Neural crest cell (in vitro differentiated cells): Measurements from ENCODE around the gene COL12A1. TPM values are rescaled to one million over a fixed set of nuclear protein-coding genes. Genes with fewer than 3 reads are reported as not detected.

ENCODE experiments used
- DNase-seq: peaks from one replicate; pipeline ENCODE4 v3.0.0; 2021; ENCODE audit warnings: low read depth, mixed read lengths, low spot score
- H3K27ac Mint-ChIP-seq: one replicate; pipeline ENCODE4 v1.8.0; 2021; ENCODE audit warnings: mild to moderate bottlenecking, mixed read lengths; ENCODE audit not compliant: unreplicated experiment
- H3K27me3 Mint-ChIP-seq: 2 replicates; pipeline ENCODE4 v1.8.0; 2021; ENCODE audit warnings: low read depth, mild to moderate bottlenecking, mixed read lengths
- H3K36me3 Mint-ChIP-seq: 2 replicates; pipeline ENCODE4 v1.8.0; 2021; ENCODE audit warnings: low read depth, mild to moderate bottlenecking, mixed read lengths
- H3K4me1 Mint-ChIP-seq: 2 replicates; pipeline ENCODE4 v1.8.0; 2021; ENCODE audit warnings: mixed read lengths
- H3K4me3 Mint-ChIP-seq: one replicate; pipeline ENCODE4 v1.8.0; 2021; ENCODE audit warnings: mild to moderate bottlenecking, mixed read lengths
- H3K9me3 Mint-ChIP-seq: 2 replicates; pipeline ENCODE4 v1.8.0; 2021; ENCODE audit warnings: mixed read lengths
- total RNA-seq: library from RNA; stranded (reverse); gene quantifications from 2 replicates; pipeline ENCODE4 v1.2.1, GENCODE V29; 2021
- TF ChIP-seq, protein P1 (sequence below): fragments of 200-600 bp; sonication (generic); conservative IDR thresholded peaks from 2 replicates; pipeline ENCODE4 v1.5.0; 2021; ENCODE audit warnings: antibody characterized with exemption, mild to moderate bottlenecking

The COL12A1 gene
- total RNA-seq, 1 donor from 2014 or later, result 50.2 TPM

DNA sequence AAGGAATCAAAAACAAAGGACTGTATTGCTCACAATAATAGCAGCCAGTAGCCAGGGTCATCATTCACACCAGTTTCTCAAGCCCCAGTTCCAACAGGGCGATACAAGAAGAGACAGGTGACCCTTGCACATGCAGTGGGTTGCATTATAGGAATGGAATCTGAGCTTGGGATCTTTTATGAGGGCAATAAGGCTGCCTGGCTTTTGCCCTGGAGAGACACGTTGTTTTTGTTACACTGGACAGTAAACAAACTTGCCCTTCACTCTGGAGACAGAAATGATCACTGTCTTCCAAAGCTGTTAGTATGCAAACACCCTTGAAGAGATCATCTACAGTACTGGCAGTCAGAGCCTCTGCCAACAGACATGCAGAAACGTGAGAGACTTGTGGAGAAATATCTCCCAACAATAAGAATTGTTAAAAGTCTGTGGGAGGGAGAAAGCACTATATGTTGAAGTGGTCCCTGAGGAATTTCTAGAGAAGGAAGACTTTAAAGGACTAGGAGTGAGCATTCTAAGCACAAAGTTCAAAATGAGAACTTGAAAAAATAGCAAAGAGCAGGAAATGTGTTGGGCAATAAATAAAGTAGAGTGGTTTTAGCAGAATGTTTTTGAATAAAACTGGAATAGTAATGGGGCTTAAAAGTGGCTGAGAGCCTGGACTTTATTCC is 6.2 kb upstream of the COL12A1 start:
- Mint-ChIP-seq H3K27ac (no peak overlapping the region), H3K4me3 (no peak overlapping the region), H3K4me1 (peaks cover 29% of the 10 kb centered on the region), H3K9me3 (no peaks in the 10 kb centered on the region), H3K27me3 (peaks cover 32% of the 10 kb centered on the region), H3K36me3 (no peaks in the 10 kb centered on the region)
- DNase-seq, result no peak
- TF ChIP-seq, protein P1, sequence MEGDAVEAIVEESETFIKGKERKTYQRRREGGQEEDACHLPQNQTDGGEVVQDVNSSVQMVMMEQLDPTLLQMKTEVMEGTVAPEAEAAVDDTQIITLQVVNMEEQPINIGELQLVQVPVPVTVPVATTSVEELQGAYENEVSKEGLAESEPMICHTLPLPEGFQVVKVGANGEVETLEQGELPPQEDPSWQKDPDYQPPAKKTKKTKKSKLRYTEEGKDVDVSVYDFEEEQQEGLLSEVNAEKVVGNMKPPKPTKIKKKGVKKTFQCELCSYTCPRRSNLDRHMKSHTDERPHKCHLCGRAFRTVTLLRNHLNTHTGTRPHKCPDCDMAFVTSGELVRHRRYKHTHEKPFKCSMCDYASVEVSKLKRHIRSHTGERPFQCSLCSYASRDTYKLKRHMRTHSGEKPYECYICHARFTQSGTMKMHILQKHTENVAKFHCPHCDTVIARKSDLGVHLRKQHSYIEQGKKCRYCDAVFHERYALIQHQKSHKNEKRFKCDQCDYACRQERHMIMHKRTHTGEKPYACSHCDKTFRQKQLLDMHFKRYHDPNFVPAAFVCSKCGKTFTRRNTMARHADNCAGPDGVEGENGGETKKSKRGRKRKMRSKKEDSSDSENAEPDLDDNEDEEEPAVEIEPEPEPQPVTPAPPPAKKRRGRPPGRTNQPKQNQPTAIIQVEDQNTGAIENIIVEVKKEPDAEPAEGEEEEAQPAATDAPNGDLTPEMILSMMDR, result no peak

DNA sequence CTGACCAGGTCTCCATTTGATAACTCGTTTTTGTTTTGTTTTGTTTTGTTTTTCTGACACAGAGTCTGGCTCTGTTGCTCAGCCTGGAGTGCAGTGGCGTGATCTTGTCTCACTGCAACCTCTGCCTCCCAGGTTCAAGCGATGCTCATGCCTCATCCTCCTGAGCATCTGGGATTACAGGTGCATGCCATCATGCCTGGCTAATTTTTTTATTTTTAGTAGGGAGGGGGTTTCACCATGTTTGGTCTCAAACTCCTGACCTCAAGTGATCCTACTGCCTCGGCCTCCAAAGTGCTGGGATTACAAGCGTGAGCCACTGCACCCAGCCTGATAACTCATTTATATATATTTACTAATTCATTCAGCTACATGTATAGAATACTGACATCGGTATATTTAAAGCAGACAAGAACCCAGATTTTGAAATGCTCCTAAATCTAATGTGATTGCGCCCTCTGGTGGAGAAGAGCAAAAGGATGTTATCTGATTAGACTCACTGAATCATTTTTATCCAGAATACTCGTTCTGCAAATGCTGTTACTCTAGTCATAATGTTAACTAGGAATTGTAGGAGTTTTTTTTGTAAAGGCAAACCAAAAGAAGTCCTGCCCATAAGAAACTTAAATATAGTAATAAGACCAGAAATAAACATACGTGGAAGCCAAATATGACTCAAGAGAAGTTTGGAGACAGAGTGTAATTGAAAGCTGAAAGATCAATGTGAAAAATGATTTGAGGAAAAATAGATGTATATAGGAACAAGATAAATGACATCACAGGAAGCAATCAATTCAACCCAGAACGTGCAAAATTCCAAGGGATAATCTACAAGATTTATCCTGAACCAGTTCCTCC is 5.3 kb upstream of the COL12A1 start:
- DNase-seq, result peak; percentile 64
- Mint-ChIP-seq H3K9me3 (no peaks in the 10 kb centered on the region), H3K4me3 (no peak overlapping the region), H3K36me3 (no peaks in the 10 kb centered on the region), H3K27ac (no peak overlapping the region), H3K27me3 (peaks cover 41% of the 10 kb centered on the region), H3K4me1 (peaks cover 37% of the 10 kb centered on the region)
- TF ChIP-seq, protein P1, result peak; percentile 85

DNA sequence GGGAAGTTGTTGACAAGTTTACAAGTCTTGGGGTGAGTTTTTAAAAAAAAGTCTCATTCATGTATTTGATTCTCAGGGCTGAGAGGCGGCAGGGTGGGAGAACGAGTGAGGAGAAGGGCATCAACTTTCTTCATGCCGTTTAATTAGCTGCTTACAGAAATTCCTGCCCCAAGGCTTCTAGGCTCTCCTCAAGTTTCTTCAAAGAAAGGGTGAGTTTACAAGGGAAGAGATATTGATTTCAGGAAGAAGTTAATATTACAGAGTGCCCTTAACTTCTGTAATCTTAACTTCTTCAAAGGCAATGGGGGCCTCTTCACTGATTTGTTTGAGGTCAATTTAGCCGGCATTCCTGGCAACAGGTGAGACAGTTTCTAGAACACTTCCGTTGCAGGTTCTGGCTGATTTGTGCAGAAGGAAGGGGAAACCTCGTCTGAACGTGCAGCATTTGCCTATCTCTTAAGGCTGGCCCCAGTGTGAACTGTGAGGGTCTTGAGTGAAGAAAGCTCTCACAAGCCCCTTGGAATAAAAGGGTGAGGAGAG is 3.4 kb upstream of the COL12A1 start:
- peak overlapping the region; percentile 75 for H3K4me3 Mint-ChIP-seq

DNA sequence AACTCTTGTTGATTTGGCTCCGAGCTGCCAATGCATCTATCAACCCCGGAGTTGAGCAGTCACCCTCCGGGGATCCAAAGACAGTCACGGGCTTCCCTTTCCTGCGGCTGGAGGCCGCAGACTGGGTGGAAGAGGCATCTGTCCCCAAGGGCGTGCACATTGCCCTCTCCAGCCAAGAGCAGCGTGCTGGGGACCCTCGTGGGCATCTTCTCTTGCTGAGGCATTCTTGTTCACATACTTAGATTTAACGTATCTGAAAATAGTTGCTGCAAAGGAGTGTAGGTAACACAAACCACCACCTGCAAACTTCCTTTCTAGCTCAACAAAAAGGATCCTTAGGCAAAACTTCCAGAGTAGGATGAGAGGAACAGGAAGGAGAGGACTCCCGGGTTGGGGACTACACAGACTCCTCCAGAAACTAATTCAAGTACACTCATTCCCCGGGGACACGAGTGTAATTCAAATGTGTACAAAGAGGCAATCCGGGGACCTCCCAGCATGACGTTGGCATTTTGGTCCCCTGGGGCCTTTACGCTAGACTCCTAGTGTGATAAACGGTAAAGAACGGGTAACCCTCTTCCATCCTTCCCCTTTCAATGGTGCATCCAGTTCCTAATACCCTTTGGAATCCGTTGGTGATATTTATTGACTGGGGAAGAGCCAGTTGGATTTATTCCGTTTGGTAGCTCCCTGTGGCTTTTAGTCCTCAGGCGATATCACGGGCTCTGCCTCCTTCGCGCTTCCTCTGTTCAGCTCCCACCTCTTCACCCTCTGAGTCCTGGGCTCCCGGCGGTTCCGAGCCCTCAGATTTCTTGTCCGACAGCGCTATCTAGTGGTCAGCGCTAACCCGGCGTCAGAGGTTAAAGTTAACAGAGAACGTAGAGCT is 2.7 kb upstream of the COL12A1 start:
- Mint-ChIP-seq H3K27ac (no peak overlapping the region), H3K36me3 (no peaks in the 10 kb centered on the region), H3K4me3 (peak overlapping the region; percentile 75), H3K9me3 (no peaks in the 10 kb centered on the region), H3K27me3 (peaks cover 67% of the 10 kb centered on the region), H3K4me1 (peaks cover 57% of the 10 kb centered on the region)
- DNase-seq, result peak; percentile 95
- TF ChIP-seq, protein P1, result peak; percentile 97

More for the DNA sequence above, 3.4 kb upstream of the COL12A1 start:
- H3K27me3 Mint-ChIP-seq, result peaks cover 60% of the 10 kb centered on the region
- peaks cover 50% of the 10 kb centered on the region for H3K4me1 Mint-ChIP-seq
- DNase-seq, result no peak
- TF ChIP-seq, protein P1, result peak; percentile 10
- H3K27ac Mint-ChIP-seq, result no peak overlapping the region
- no peaks in the 10 kb centered on the region for H3K36me3 Mint-ChIP-seq
- no peaks in the 10 kb centered on the region for H3K9me3 Mint-ChIP-seq
